ENCODE measurements around the gene NFATC4.
"Not testable (repeated sequence)": the region's sequence is repeated elsewhere in the genome, so short reads cannot be mapped to it uniquely, and the experiment has no call there.

The NFATC4 gene

GRCh38 chr14:24339284-24340151, 28.5 kb upstream of the NFATC4 start, which contains the start of gene RIPK3:
TSS of gene RIPK3 (minus strand) at chr14:24339991. CDS start at chr14:24339826, 165 bp downstream.
- DNase-seq (ENCODE audit: low read depth), result peak; percentile 51

GRCh38 chr14:24340606-24341005, 27.4 kb upstream of the NFATC4 start:
- DNase-seq (ENCODE audit: low read depth), result no peak

- DNase-seq (ENCODE audit: low read depth), result no peak
These were observed 25.1 kb upstream of the NFATC4 start for GRCh38 chr14:24342889-24343288.

- no peak for DNase-seq (ENCODE audit: low read depth)
These were observed 24.0 kb upstream of the NFATC4 start for GRCh38 chr14:24343795-24344660.

GRCh38 chr14:24347134-24347533, 20.9 kb upstream of the NFATC4 start:
- DNase-seq (ENCODE audit: low read depth), result no peak

- no peak for DNase-seq (ENCODE audit: low read depth)
These were observed 19.8 kb upstream of the NFATC4 start for GRCh38 chr14:24348186-24348585.

GRCh38 chr14:24349742-24350141, 18.2 kb upstream of the NFATC4 start:
- no peak for DNase-seq (ENCODE audit: low read depth)

GRCh38 chr14:24351517-24351916, 16.5 kb upstream of the NFATC4 start:
- DNase-seq (ENCODE audit: low read depth), result no peak

- DNase-seq (ENCODE audit: low read depth), result no peak
These were observed 14.2 kb upstream of the NFATC4 start for GRCh38 chr14:24353559-24354481.

- not testable (repeated sequence) for DNase-seq (ENCODE audit: low read depth)
These were observed 13.5 kb upstream of the NFATC4 start for GRCh38 chr14:24354482-24354825.

GRCh38 chr14:24355009-24355408, 13.0 kb upstream of the NFATC4 start:
- DNase-seq (ENCODE audit: low read depth), result no peak

- no peak for DNase-seq (ENCODE audit: low read depth)
These were observed 11.8 kb upstream of the NFATC4 start for GRCh38 chr14:24356208-24356607.

- no peak for DNase-seq (ENCODE audit: low read depth)
These were observed 7.7 kb upstream of the NFATC4 start for GRCh38 chr14:24360281-24360680.

- DNase-seq (ENCODE audit: low read depth), result no peak
These were observed 6.7 kb upstream of the NFATC4 start for GRCh38 chr14:24361326-24361725.

- no peak for DNase-seq (ENCODE audit: low read depth)
These were observed 5.6 kb upstream of the NFATC4 start for GRCh38 chr14:24362241-24362960.

- no peak for DNase-seq (ENCODE audit: low read depth)
These were observed 4.6 kb upstream of the NFATC4 start for GRCh38 chr14:24363401-24363800.

GRCh38 chr14:24364841-24365240, 3.1 kb upstream of the NFATC4 start:
- DNase-seq (ENCODE audit: low read depth), result no peak

GRCh38 chr14:24365600-24366412, 2.2 kb upstream of the NFATC4 start:
- DNase-seq (ENCODE audit: low read depth), result peak; percentile 37

- DNase-seq (ENCODE audit: low read depth), result no peak
These were observed 1.6 kb upstream of the NFATC4 start for GRCh38 chr14:24366413-24366720.

GRCh38 chr14:24366721-24367513, 1.1 kb upstream of the NFATC4 start:
- DNase-seq (ENCODE audit: low read depth), result no peak
